Stimulated activated CD4-positive, alpha-beta T cell treated with anti-CD3 and anti-CD28 coated beads, Interleukin-15, amount 100 ng/mL, for 1 hour (primary cell): ENCODE measurements around the gene ANO2.
"Not testable (repeated sequence)": the region's sequence is repeated elsewhere in the genome, so short reads cannot be mapped to it uniquely, and the experiment has no call there.

Experiments
- DNase-seq, 2 donors: peaks; one replicate each; pipeline ENCODE4 v3.0.0-alpha.2; 2020; ENCODE audit warnings: low read depth in 1 of 2, low spot score in 1 of 2

ANO2 gene

DNA sequence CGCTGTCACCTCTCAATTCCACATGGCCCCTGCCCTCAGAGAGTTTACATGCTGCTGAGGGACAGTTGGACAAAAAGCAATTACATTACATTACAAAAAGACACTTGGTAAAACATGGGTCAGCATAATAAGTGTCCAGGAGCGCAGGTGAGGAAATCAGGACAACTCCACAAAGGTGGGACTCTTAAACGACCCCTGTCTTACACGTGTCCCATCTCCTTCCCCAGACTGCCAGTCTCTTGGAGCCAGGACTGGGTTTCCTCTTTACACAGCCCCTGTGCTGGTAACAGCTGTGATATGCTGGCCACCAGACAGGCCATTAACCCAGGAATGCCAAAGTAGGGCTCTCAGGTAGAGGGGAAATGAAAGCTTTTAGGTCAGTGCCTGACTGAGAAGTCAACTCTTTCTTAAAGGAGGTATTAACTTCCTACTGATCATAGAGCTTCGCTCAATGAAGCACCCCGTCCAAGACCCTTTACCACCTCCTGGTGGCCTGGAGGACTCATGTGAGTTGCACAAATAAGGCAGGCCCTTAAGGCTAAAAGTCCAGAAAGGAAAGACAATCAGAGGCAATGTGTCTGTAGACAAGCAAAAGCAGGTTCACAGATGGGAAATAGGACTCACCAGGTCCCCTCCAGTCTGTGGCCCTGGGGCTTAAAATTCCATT lies 55.5 kb downstream of the ANO2 start:
- DNase-seq = no peak

- DNase-seq = no peak
These were observed 56.2 kb downstream of the ANO2 start for GRCh38 chr12:5888816-5889315.

DNA sequence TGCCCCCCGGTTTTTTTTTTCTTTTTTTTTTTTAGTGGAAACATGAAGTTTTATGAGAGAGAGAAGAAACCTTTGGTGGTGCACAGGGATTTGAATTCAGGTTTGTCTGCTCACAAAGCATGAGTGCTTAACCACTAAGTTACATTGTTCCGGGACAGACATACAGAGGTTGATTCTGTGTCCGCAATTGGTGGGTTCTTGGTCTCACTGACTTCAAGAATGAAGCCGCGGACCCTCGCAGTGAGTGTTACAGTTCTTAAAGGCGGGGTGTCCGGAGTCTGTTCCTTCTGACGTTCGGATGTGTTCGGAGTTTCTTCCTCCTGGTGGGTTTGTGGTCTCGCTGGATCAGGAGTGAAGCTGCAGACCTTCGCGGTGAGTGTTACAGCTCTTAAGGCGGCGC lies 57.2 kb downstream of the ANO2 start:
- not testable (repeated sequence) for DNase-seq

GRCh38 chr12:5884866-5885265 lies 60.2 kb downstream of the ANO2 start:
- no peak for DNase-seq

- DNase-seq = no peak
These were observed 60.8 kb downstream of the ANO2 start for GRCh38 chr12:5884285-5884684.

- DNase-seq = no peak
These were observed 62.4 kb downstream of the ANO2 start for GRCh38 chr12:5882511-5883190.

- DNase-seq = no peak
These were observed 63.4 kb downstream of the ANO2 start for GRCh38 chr12:5881666-5882065.

GRCh38 chr12:5881101-5881606 lies 63.9 kb downstream of the ANO2 start:
- DNase-seq = no peak

GRCh38 chr12:5875851-5876250 lies 69.2 kb downstream of the ANO2 start:
- no peak for DNase-seq

- DNase-seq = no peak
These were observed 70.5 kb downstream of the ANO2 start for GRCh38 chr12:5874514-5874913.

DNA sequence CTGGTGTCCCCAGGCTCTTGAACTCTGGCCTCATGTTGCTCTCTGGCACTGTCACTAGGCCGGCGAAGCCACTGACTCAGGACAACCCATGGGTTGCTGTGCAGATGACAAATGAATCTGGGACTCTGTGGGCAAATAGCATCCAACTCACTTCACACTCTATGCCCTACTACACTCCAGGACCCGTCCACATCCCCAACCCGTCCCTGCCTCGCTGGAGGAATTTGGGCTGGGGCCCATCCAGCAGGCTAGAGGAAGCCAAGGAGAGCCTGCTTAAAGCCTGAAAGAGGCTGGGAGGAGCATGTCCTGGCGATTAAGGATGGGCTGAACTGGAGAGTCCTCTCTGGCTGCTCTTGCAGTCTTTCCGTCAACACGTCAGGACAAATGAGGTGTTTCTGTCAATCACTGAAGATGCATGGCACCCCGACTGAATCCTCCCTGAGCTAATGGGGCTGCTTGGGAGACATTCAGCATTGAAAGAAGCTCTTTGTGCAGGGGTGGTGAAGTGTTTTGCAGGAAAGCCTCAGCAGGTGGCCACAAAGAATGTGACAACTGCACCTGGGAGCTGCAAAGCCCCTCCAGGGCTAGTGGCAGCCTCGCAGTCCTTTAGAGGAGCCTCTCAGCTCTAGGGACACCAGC lies 71.7 kb downstream of the ANO2 start:
- DNase-seq = no peak

DNA sequence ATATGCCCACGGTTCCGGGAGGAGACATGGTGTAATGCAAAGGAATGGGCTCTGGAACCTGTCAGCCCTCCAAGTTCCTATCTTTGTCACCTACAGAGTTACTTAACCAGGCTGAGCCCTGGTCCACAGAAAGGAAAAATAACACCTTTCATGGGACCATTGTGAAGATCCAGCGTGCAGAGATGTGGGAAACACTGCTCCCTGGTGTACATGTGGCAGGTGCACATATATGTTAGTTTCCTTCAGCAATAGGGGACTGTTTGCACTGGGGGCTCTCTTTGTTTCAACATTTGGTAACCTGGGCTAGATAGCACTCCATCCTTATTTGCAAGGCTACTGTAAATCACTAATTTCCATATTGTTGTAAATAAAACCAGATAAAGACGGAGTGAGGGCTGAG lies 72.3 kb downstream of the ANO2 start:
- DNase-seq = no peak

DNA sequence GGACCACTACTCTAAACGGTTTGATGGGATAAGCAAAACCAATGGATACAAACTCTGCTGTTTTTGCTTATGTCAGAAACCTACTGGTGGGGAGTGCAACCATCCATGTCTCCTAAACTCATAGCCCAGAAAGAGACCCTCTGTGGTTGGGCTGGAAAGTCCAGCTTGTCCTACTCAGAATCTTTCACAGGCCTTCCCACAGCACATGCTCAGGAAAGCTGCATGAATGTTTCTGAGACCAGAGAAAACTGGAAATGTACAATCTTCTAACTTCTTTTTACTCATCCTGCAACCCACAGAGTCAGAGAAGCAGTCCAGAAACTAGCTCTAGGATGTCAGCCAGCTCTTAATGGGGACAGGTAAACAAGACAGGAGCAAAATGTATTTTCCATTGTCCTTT lies 73.3 kb downstream of the ANO2 start:
- DNase-seq = no peak

DNA sequence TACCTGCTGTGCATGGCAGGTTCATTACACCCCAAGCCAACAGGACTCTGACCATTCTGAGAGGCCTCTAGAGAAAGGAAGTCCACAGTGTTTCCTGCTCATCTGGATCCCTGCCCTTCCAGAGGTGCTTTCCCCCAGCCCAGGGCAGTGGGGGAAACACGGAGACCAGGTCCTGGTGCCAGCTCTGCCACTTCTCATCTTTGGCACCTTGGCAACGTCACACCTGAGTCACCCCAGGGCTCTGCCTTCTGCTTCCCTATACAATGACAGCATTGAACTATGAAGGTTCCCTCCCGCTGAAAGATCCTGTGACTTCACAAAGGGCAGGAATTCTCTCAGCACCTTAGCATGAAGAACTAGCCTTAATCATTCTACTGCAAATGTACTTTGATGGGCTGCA lies 74.9 kb downstream of the ANO2 start:
- no peak for DNase-seq

DNA sequence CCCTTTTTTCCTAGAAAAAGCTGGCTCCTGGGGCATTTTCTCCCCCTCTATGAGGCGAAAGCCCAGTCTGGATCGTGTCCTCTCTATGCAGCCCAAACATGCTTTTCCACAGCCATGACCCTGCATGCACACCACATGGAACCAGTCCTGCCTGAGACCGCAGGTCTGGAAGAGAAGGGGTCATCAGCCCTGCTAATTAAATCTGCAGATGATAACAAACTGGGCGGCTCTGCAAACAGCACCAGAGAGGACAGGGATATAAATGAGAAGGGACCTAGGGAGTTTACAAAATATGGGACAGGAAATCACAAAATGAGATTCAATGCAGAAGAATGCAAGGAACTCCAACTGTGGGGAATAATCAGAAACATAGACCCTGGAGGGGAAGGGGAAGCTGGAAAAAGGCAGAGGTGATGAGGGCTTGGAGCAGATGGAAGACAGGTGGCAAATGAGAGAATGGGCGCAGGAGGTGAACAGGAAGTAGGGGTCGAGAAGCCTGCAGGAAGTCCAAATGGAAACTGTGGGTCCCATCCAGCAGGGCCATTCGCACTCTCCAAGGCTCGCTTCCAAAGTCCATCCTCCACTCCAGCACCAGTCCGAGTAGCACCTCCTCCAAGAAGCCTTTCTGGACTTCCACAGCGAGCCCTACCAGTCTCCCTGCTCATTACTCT lies 76.3 kb downstream of the ANO2 start:
- DNase-seq = no peak

DNA sequence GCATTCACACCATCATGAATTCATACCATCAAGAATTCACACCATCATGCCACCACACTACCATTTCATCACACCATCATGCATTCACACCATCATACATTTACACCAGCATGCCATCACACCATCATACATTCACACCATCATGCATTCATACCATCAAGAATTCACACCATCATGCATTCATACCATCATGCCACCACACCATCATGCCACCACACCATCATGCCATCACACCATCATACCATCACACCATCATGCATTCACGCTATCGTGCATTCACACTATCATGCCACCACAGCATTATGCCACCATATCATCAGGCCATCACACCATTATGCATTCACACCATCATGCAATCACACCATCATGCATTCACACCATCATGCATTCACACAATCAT lies 79.7 kb downstream of the ANO2 start:
- no peak for DNase-seq

DNA sequence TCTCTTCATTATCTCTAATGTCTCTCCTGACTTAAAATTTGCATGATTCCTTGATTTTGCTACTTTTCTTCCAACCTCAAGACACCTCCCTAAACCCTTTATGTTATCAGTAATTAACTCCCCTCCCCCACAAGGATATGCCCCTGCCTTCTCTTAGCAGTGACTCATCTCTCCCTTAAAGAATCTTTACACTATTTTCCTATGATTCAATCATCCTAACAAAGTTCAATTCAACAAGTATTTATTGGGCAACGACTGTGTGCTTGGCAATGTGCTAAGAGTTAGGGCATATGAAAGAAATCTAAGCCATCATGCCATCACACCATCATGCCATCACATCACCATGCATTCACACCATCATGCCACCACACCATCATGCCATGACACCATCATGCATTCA lies 80.1 kb downstream of the ANO2 start:
- no peak for DNase-seq

GRCh38 chr12:5864301-5864700 lies 80.8 kb downstream of the ANO2 start:
- DNase-seq = no peak

DNA sequence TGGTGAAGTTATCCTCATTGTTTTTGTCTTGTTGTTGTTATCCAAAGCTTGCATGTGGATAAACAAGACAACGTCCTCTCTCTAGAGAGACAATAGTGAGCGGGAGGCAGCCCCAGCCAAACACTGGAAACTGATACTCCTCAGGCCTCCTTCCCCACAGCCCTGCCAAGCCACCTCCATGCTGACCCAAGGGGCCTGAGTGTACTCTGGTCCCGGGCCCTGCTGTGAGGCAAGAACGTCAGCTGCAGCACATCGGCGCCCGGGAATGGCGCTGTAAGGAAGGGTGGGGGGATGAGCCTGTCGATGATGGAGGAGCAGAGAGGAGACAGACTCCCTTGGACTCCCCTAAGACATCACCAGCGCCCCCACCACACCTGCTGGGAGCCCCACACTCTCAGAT lies 83.6 kb downstream of the ANO2 start:
- DNase-seq = no peak

GRCh38 chr12:5856692-5857091 lies 88.4 kb downstream of the ANO2 start:
- no peak for DNase-seq

DNA sequence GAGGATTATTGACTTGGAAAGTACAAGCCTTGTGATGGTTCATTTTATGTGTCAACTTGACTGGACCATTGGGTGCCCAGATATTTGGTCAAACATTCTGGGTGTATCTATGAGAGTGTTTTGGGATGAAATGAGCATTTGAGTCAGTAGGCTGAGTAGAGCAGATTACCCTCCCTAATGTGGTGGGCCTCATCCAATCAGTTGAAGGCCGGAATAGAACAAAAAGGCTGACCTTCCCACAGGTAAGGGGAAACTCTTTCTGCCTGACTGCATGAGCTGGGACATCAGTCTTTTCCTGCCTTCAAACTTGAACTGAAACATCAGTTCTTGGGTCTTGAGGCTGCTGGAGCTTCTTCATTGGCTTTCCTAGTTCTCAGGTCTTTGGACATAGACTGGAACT lies 98.1 kb downstream of the ANO2 start:
- DNase-seq = no peak

DNA sequence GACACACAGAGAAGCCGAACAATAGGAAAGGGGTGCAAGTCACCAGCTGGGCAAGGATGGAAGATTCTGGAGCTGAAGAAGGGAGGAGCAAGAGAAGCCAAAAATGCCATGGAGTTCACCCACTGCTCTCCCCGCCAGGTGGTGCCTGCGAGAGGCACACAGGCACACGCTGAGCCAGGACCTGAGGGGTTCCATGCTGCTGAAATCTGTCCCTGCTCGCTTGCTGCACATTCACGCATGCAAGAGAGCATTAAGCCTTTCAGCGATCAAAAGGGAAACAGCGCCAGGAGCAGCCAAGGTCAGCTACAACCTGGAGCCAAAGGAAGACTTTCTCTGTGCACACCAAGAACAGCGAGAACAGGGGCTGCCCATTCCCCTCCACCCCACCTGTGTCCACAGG lies 104.1 kb downstream of the ANO2 start:
- no peak for DNase-seq
